ENCODE data around the gene NKX2-1. TPM values are rescaled to one million over a fixed set of nuclear protein-coding genes. Genes with fewer than 3 reads are reported as not detected.
"Not testable (repeated sequence)": the region's sequence is repeated elsewhere in the genome, so short reads cannot be mapped to it uniquely, and the experiment has no call there.

The NKX2-1 gene
- polyA plus RNA-seq, 1 experiment, result not detected

GRCh38 chr14:36550899-36551298 is 30.9 kb upstream of the NKX2-1 start:
- Histone ChIP-seq H3K4me3 (ENCODE audit: low read depth, low read length) (no peak overlapping the region), H3K27me3 (ENCODE audit: control insufficient read depth, insufficient read depth, low read length) (no peaks in the 10 kb centered on the region), H3K36me3 (ENCODE audit: control insufficient read depth, insufficient read depth, low read length) (no peaks in the 10 kb centered on the region)
- CTCF ChIA-PET, result no interaction called here
- no peak for DNase-seq (ENCODE audit: low read depth)
- TF ChIP-seq, protein P1, sequence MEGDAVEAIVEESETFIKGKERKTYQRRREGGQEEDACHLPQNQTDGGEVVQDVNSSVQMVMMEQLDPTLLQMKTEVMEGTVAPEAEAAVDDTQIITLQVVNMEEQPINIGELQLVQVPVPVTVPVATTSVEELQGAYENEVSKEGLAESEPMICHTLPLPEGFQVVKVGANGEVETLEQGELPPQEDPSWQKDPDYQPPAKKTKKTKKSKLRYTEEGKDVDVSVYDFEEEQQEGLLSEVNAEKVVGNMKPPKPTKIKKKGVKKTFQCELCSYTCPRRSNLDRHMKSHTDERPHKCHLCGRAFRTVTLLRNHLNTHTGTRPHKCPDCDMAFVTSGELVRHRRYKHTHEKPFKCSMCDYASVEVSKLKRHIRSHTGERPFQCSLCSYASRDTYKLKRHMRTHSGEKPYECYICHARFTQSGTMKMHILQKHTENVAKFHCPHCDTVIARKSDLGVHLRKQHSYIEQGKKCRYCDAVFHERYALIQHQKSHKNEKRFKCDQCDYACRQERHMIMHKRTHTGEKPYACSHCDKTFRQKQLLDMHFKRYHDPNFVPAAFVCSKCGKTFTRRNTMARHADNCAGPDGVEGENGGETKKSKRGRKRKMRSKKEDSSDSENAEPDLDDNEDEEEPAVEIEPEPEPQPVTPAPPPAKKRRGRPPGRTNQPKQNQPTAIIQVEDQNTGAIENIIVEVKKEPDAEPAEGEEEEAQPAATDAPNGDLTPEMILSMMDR (IDR thresholded peaks at IDR 0.05; ENCODE audit: insufficient read depth, low read depth, low read length), result no peak
- POLR2A ChIA-PET, result no interaction called here

DNA sequence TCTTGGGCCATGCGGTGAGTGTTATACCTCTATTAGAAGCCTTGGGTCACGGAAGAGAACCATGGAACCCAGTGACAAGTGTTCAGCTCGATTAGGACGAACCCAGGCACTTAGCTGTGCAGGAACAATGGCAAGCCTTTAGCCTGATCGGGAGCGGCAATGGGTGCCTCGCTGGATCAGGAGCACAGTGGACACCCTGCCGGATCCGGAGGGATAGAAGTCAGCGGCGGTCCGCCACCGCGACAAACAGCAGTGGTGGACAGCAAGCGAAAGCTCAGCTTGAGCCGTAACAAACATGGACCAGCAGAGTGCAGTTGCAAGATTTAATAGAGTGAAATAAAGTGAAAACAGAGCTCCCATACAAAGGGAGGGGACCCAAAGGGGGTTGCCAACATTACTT is 24.2 kb upstream of the NKX2-1 start:
- CTCF ChIA-PET, result interaction anchor here (0.9 to 1.0 kb wide), 2 partner anchors 10 to 11 kb away, joined by 3 read pairs; no protein-coding TSS in a partner anchor
- H3K4me3 ChIP-seq (ENCODE audit: low read depth, low read length); H3K36me3 ChIP-seq (ENCODE audit: control insufficient read depth, insufficient read depth, low read length); DNase-seq (ENCODE audit: low read depth); POLR2A ChIA-PET; H3K27me3 ChIP-seq (ENCODE audit: control insufficient read depth, insufficient read depth, low read length): not testable (repeated sequence)

DNA sequence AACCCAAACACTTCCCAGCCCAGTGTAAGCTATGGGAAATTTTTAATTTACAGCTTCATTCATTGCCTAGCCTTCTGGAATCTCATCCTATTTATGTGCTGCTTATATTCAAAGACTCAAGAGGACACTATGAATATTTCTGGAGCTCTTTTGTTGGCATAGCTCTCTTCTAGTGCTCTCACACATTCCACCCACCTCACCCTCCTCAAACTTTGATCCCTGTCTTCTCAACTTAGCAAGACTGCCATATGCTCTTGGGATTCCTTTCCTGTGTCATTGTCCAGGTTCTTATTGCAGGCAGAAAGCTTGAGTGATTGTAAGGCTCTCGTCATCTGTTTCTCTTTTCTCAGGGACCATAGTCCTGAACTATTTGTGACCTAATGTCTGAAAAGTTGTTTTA is 18.0 kb upstream of the NKX2-1 start:
- H3K4me3 ChIP-seq (ENCODE audit: low read depth, low read length), result no peak overlapping the region
- TF ChIP-seq, protein P1 (IDR thresholded peaks at IDR 0.05; ENCODE audit: insufficient read depth, low read depth, low read length), result no peak
- no peaks in the 10 kb centered on the region; the same call in 1 of the 2 replicates for H3K27me3 ChIP-seq (ENCODE audit: control insufficient read depth, insufficient read depth, low read length)
- POLR2A ChIA-PET, result no interaction called here
- no peak for DNase-seq (ENCODE audit: low read depth)
- H3K36me3 ChIP-seq (ENCODE audit: control insufficient read depth, insufficient read depth, low read length), result no peaks in the 10 kb centered on the region
- CTCF ChIA-PET, result interaction anchor here (3.7 kb wide), 1 partner anchor 15 kb away, joined by 17 read pairs; no protein-coding TSS in a partner anchor

DNA sequence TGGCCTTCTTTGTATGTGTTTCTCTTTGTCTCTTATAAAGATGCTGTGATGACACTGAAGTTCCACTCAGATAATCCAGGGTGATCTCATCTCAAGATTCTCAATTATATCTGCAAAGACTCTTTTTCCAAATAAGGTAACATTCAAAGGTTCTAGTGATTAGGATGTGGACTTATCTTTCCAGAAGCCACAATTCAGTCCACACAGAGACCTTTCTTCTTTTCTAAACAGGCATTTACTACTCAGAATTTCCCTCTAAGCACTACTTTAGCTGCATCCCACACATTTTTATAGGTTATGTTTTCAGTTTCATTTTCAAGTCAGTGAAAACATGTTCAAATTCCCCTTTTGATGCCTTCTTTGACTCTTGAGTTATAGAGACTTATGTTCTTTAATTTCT is 9.0 kb upstream of the NKX2-1 start:
- no peaks in the 10 kb centered on the region for H3K36me3 ChIP-seq (ENCODE audit: control insufficient read depth, insufficient read depth, low read length)
- TF ChIP-seq, protein P1 (IDR thresholded peaks at IDR 0.05; ENCODE audit: insufficient read depth, low read depth, low read length), result no peak
- peaks cover 20% of the 10 kb centered on the region for H3K27me3 ChIP-seq (ENCODE audit: control insufficient read depth, insufficient read depth, low read length)
- no peak overlapping the region for H3K4me3 ChIP-seq (ENCODE audit: low read depth, low read length)
- POLR2A ChIA-PET, result no interaction called here
- CTCF ChIA-PET, result no interaction called here
- no peak for DNase-seq (ENCODE audit: low read depth)

GRCh38 chr14:36525746-36526099 is 5.7 kb upstream of the NKX2-1 start:
- Histone ChIP-seq H3K27me3 (ENCODE audit: control insufficient read depth, insufficient read depth, low read length) (peaks cover 48% of the 10 kb centered on the region), H3K36me3 (ENCODE audit: control insufficient read depth, insufficient read depth, low read length) (no peaks in the 10 kb centered on the region), H3K4me3 (ENCODE audit: low read depth, low read length) (no peak overlapping the region)
- TF ChIP-seq, protein P1 (IDR thresholded peaks at IDR 0.05; ENCODE audit: insufficient read depth, low read depth, low read length), result no peak
- POLR2A ChIA-PET, result no interaction called here
- no peak for DNase-seq (ENCODE audit: low read depth)
- CTCF ChIA-PET, result interaction anchor here (1.5 to 2.4 kb wide), 3 partner anchors 9 to 455 kb away, joined by 4 to 12 read pairs (median 5); no protein-coding TSS in a partner anchor
